HEK293 (cell line): ENCODE data around the gene RCC1.

Experiments
- GLIS1 ChIP-seq: fragments of 450-650 bp; formaldehyde crosslinking; IDR thresholded peaks from 2 replicates; pipeline ENCODE4 v1.5.1; 2016; ENCODE audit warnings: missing biosample characterization, missing genetic modification characterization
- HIC1 ChIP-seq: fragments of 450-650 bp; formaldehyde crosslinking; IDR thresholded peaks from 2 replicates; pipeline ENCODE4 v1.5.1; 2016; ENCODE audit warnings: missing biosample characterization, missing genetic modification characterization
- INSM2 ChIP-seq: fragments of 450-650 bp; formaldehyde crosslinking; IDR thresholded peaks from 2 replicates; pipeline ENCODE4 v1.5.1; 2016; ENCODE audit warnings: missing biosample characterization, missing genetic modification characterization
- KLF10 ChIP-seq: fragments of 450-650 bp; IDR thresholded peaks from 2 replicates; pipeline ENCODE4 v1.5.1; 2018; ENCODE audit warnings: missing biosample characterization, mild to moderate bottlenecking, missing genetic modification characterization
- KLF9 ChIP-seq: fragments of 450-650 bp; formaldehyde crosslinking; IDR thresholded peaks from 2 replicates; pipeline ENCODE4 v1.5.1; 2016; ENCODE audit warnings: missing biosample characterization, missing genetic modification characterization, low read depth
- PATZ1 ChIP-seq: fragments of 450-650 bp; formaldehyde crosslinking; IDR thresholded peaks from 2 replicates; pipeline ENCODE4 v1.5.1; 2016; ENCODE audit warnings: missing biosample characterization, missing genetic modification characterization
- PBX3 ChIP-seq: sonication (generic); formaldehyde crosslinking; IDR thresholded peaks from 2 replicates; pipeline ENCODE4 v1.8.1; 2022; ENCODE audit warnings: mild to moderate bottlenecking, moderate library complexity, missing genetic modification reagents
- SCRT1 ChIP-seq: fragments of 450-650 bp; formaldehyde crosslinking; IDR thresholded peaks from 2 replicates; pipeline ENCODE4 v1.5.1; 2016; ENCODE audit warnings: missing biosample characterization, missing genetic modification characterization, borderline replicate concordance
- ZBTB10 ChIP-seq: fragments of 450-650 bp; formaldehyde crosslinking; IDR thresholded peaks from 2 replicates; pipeline ENCODE4 v1.5.1; 2016; ENCODE audit warnings: missing biosample characterization, missing genetic modification characterization
- ZBTB20 ChIP-seq: fragments of 450-650 bp; formaldehyde crosslinking; IDR thresholded peaks from 2 replicates; pipeline ENCODE4 v1.5.1; 2016; ENCODE audit warnings: missing biosample characterization, missing genetic modification characterization
- ZBTB49 ChIP-seq: fragments of 450-650 bp; formaldehyde crosslinking; IDR thresholded peaks from 2 replicates; pipeline ENCODE4 v1.5.1; 2016; ENCODE audit warnings: missing biosample characterization, missing genetic modification characterization, low read depth
- ZNF133 ChIP-seq: fragments of 450-650 bp; formaldehyde crosslinking; IDR thresholded peaks from 2 replicates; pipeline ENCODE4 v1.5.1; 2016; ENCODE audit warnings: missing biosample characterization, missing genetic modification characterization
- ZNF184 ChIP-seq: fragments of 450-650 bp; IDR thresholded peaks from 2 replicates; pipeline ENCODE4 v1.5.1; 2018; ENCODE audit warnings: missing biosample characterization, mild to moderate bottlenecking, missing genetic modification characterization
- ZNF341 ChIP-seq: fragments of 450-650 bp; formaldehyde crosslinking; IDR thresholded peaks from 2 replicates; pipeline ENCODE4; 2016; ENCODE audit warnings: low read depth, missing biosample characterization, missing genetic modification characterization
- ZNF501 ChIP-seq: fragments of 450-650 bp; formaldehyde crosslinking; IDR thresholded peaks from 2 replicates; pipeline ENCODE4 v1.5.1; 2016; ENCODE audit warnings: missing biosample characterization, missing genetic modification characterization
- ZNF596 ChIP-seq: fragments of 450-650 bp; IDR thresholded peaks from 2 replicates; pipeline ENCODE4 v1.5.0; 2018; ENCODE audit warnings: missing biosample characterization, mild to moderate bottlenecking, missing genetic modification characterization, moderate library complexity
- ZNF610 ChIP-seq: fragments of 450-650 bp; formaldehyde crosslinking; IDR thresholded peaks from 2 replicates; pipeline ENCODE4 v1.5.1; 2016; ENCODE audit warnings: missing biosample characterization, missing genetic modification characterization, borderline replicate concordance
- ZNF629 ChIP-seq: fragments of 450-650 bp; formaldehyde crosslinking; IDR thresholded peaks from 2 replicates; pipeline ENCODE4 v1.5.1; 2017; ENCODE audit warnings: missing biosample characterization, missing genetic modification characterization
- ZNF654 ChIP-seq: fragments of 450-650 bp; formaldehyde crosslinking; IDR thresholded peaks from 2 replicates; pipeline ENCODE4 v1.5.1; 2016; ENCODE audit warnings: low read depth, missing biosample characterization, missing genetic modification characterization
- ZNF660 ChIP-seq: fragments of 450-650 bp; IDR thresholded peaks from 2 replicates; pipeline ENCODE4 v1.5.1; 2018; ENCODE audit warnings: missing biosample characterization, mild to moderate bottlenecking, missing genetic modification characterization
- ZNF692 ChIP-seq: fragments of 450-650 bp; formaldehyde crosslinking; IDR thresholded peaks from 2 replicates; pipeline ENCODE4 v1.5.1; 2016; ENCODE audit warnings: missing biosample characterization, missing genetic modification characterization
- ZNF76 ChIP-seq: fragments of 450-650 bp; formaldehyde crosslinking; IDR thresholded peaks from 2 replicates; pipeline ENCODE4; 2016; ENCODE audit warnings: low read depth, missing biosample characterization, missing genetic modification characterization, borderline replicate concordance
- ZNF785 ChIP-seq: fragments of 450-650 bp; formaldehyde crosslinking; IDR thresholded peaks from 2 replicates; pipeline ENCODE4 v1.5.1; 2016; ENCODE audit warnings: missing biosample characterization, missing genetic modification characterization
- ZNF843 ChIP-seq: fragments of 450-650 bp; formaldehyde crosslinking; IDR thresholded peaks from 2 replicates; pipeline ENCODE4 v1.5.1; 2016; ENCODE audit warnings: missing biosample characterization, missing genetic modification characterization

Gene RCC1

GRCh38 chr1:28518000-28518744, 12.3 kb downstream of the RCC1 start (continued):
- TF ChIP-seq ZBTB10 (peak; percentile 89), ZNF785 (tag by site-specific recombination) (no peak), HIC1 (tag by site-specific recombination) (0 out of 2 replicates have a peak, but pooled peaks have one; percentile 6), ZNF654 (peak; percentile 39; the same call in 1 of the 2 replicates), ZNF76 (tag by site-specific recombination) (0 out of 2 replicates have a peak, but pooled peaks have one; percentile 39), ZNF184 (tag by site-specific recombination) (0 out of 2 replicates have a peak, but pooled peaks have one; percentile 27), KLF9 (tag by site-specific recombination) (peak; percentile 61; the same call in 1 of the 2 replicates), PBX3 (CRISPR knock-in tag) (peak; percentile 20; the same call in 1 of the 2 replicates), ZBTB20 (tag by site-specific recombination) (no peak), ZNF843 (0 out of 2 replicates have a peak, but pooled peaks have one; percentile 26), KLF10 (tag by site-specific recombination) (0 out of 2 replicates have a peak, but pooled peaks have one; percentile 44), ZNF660 (tag by site-specific recombination) (peak; percentile 81), ZNF341 (0 out of 2 replicates have a peak, but pooled peaks have one; percentile 5), ZNF629 (tag by site-specific recombination) (peak; percentile 44), ZNF133 (tag by site-specific recombination) (no peak), SCRT1 (tag by site-specific recombination) (no peak), ZNF610 (tag by site-specific recombination) (no peak; the same call in 1 of the 2 replicates), ZNF692 (tag by site-specific recombination) (peak; percentile 23; the same call in 1 of the 2 replicates), ZBTB49 (tag by site-specific recombination) (no peak), PATZ1 (tag by site-specific recombination) (peak; percentile 98), INSM2 (tag by site-specific recombination) (no peak), ZNF596 (tag by site-specific recombination) (peak; percentile 14; the same call in 1 of the 2 replicates), ZNF501 (tag by site-specific recombination) (peak; percentile 4; the same call in 1 of the 2 replicates), GLIS1 (tag by site-specific recombination) (peak; percentile 35; the same call in 1 of the 2 replicates)
